HUES6 (cell line): ENCODE results near the gene CCL17.
"Not testable (repeated sequence)": the region's sequence is repeated elsewhere in the genome, so short reads cannot be mapped to it uniquely, and the experiment has no call there.

Experiments
- H3K27ac ChIP-seq: 2 replicates; pipeline ENCODE4 v1.7.0; 2013; ENCODE audit warnings: low read depth, mild to moderate bottlenecking, low read length, inconsistent platforms
- H3K27me3 ChIP-seq: 2 replicates; pipeline ENCODE4 v1.6.1; 2013; ENCODE audit warnings: low read length; ENCODE audit not compliant: control insufficient read depth, insufficient read depth
- H3K36me3 ChIP-seq: 2 replicates; pipeline ENCODE4 v1.6.1; 2013; ENCODE audit warnings: low read length; ENCODE audit not compliant: control insufficient read depth, insufficient read depth
- H3K4me1 ChIP-seq: 2 replicates; pipeline ENCODE4 v1.6.1; 2013; ENCODE audit warnings: low read length; ENCODE audit not compliant: control insufficient read depth, insufficient read depth
- H3K4me3 ChIP-seq: 2 replicates; pipeline ENCODE4 v1.5.1; 2013; ENCODE audit warnings: low read depth, low read length
- H3K9ac ChIP-seq: one replicate; pipeline ENCODE4 v1.6.1; 2013; ENCODE audit warnings: mild to moderate bottlenecking, low read length
- H3K9me3 ChIP-seq: 2 replicates; pipeline ENCODE4 v1.6.1; 2013; ENCODE audit warnings: low read depth, low read length; ENCODE audit not compliant: control insufficient read depth, insufficient read depth

The CCL17 gene

GRCh38 chr16:57439947-57440346 is 35.4 kb downstream of the CCL17 start:
- not testable (repeated sequence) for H3K27ac ChIP-seq, H3K4me1 ChIP-seq, H3K4me3 ChIP-seq, H3K9ac ChIP-seq, H3K27me3 ChIP-seq
- Histone ChIP-seq H3K9me3 (peaks cover 18% of the 10 kb centered on the region), H3K36me3 (peaks cover 71% of the 10 kb centered on the region)

DNA sequence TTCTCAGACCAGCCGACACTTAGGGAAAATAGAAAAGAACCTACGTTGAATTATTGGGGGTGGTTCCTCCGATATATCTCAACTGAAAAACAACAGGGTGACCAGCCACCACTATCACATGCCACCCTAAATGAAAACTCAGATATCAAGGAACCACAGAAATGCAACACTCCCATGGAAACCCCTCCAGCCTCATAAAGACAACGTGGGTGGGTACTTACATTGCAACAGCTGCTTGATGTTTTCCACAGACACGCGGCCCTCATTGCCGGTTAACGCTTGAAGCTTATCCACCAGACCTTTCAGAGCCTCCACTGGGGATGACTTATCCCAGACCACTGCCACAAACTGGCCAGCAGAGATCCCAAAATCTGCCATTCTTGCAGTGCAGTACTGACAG is 36.0 kb downstream of the CCL17 start:
- H3K36me3 ChIP-seq: peaks cover 65% of the 10 kb centered on the region
- H3K9me3 ChIP-seq: peaks cover 18% of the 10 kb centered on the region
- not testable (repeated sequence) for H3K4me1 ChIP-seq, H3K9ac ChIP-seq, H3K27me3 ChIP-seq, H3K4me3 ChIP-seq, H3K27ac ChIP-seq

DNA sequence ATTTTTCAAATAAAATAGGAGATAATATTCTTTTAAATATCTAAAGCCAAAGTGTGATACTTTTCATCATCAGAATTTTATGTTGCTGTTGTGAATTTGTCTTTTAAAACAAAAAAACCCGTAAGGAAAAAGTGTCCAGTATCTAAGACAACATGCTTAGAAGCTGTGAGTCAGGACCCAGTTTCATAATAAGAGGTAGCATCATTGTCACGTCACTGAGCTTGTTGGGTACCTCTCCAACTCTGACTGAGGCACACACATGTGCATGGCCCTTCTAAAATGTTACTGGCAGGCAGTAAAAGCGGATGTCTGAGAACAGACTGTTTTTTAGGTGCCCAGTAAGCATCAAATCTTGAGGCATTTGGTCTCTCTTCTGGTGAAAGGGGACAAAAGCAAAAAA is 40.1 kb downstream of the CCL17 start:
- Histone ChIP-seq H3K27ac (no peak overlapping the region), H3K4me3 (no peak overlapping the region), H3K4me1 (peaks cover 9% of the 10 kb centered on the region; the same call in 1 of the 2 replicates), H3K36me3 (peaks cover 29% of the 10 kb centered on the region), H3K9me3 (peaks cover 18% of the 10 kb centered on the region), H3K27me3 (no peaks in the 10 kb centered on the region), H3K9ac (no peak overlapping the region)

- Histone ChIP-seq H3K9me3 (peaks cover 14% of the 10 kb centered on the region), H3K27me3 (no peaks in the 10 kb centered on the region), H3K36me3 (peaks cover 22% of the 10 kb centered on the region), H3K4me3 (no peak overlapping the region), H3K27ac (no peak overlapping the region), H3K9ac (no peak overlapping the region), H3K4me1 (peaks cover 9% of the 10 kb centered on the region; the same call in 1 of the 2 replicates)
Observed at GRCh38 chr16:57445510-57445909, 40.9 kb downstream of the CCL17 start.

- H3K4me1 ChIP-seq: peaks cover 9% of the 10 kb centered on the region; the same call in 1 of the 2 replicates
Observed at GRCh38 chr16:57446531-57447185, 42.1 kb downstream of the CCL17 start.

DNA sequence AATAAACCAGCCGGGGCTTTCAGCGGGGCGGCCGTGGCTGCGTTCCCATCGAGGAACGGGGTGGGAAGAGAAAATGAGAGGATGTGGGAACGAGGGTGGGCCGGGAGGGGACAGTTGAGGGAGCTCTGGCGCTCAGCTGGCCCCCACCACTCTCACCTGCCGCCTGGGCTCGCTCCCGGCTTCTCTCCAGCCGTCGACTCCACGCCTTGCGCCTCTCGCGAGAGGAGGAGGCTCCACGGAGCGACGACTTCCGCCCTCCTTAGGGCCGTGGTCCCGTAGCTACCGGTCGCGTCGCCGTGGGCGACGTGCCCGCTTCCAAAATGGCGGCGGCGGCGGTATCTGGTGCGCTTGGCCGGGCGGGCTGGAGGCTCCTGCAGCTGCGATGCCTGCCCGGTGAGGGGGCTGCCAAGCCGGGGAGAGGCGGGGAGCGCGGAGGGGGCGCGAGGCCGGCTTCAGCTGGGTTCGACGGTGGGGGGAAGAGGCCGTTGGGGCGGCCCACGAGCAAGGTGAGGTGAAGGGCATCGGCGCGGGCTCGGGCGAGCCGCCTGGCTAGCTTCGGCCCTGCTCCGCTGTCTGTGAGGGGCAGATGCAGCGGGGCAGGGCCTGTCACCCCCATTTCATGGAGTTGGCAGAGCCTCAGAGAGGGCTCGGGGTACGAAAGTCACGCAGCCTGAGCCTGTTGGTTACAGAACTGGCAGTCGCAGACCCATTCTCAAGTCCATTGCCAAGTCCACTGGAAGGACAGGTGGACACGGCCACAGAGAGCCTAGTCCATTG is 42.8 kb downstream of the CCL17 start, which contains the start of the genes CIAPIN1 and COQ9:
Gene CIAPIN1 (minus strand): TSS at position 200 of the 777 bp plus-strand sequence. CDS start 6,457 bp downstream, outside the sequence.
Gene COQ9 (plus strand): TSS at position 294 of the 777 bp plus-strand sequence. CDS start 27 bp downstream, at position 321.
- Histone ChIP-seq H3K9ac (peak within 1 kb of the TSS; percentile 95), H3K4me3 (peak within 1 kb of the TSS; percentile 91), H3K4me1 (peaks cover 9% of the 10 kb centered on the region; the same call in 1 of the 2 replicates), H3K27me3 (no peaks in the 10 kb centered on the region), H3K9me3 (no peaks in the 10 kb centered on the region; the same call in 1 of the 2 replicates), H3K36me3 (peaks cover 22% of the 10 kb centered on the region), H3K27ac (peak within 1 kb of the TSS; percentile 90)

More at GRCh38 chr16:57446531-57447185, 42.1 kb downstream of the CCL17 start:
- H3K36me3 ChIP-seq: peaks cover 21% of the 10 kb centered on the region
- no peaks in the 10 kb centered on the region for H3K27me3 ChIP-seq
- peaks cover 3% of the 10 kb centered on the region; the same call in 1 of the 2 replicates for H3K9me3 ChIP-seq
- peak overlapping the region; percentile 95 for H3K9ac ChIP-seq
- H3K27ac ChIP-seq: peak overlapping the region; percentile 87
- peak overlapping the region; percentile 91 for H3K4me3 ChIP-seq

DNA sequence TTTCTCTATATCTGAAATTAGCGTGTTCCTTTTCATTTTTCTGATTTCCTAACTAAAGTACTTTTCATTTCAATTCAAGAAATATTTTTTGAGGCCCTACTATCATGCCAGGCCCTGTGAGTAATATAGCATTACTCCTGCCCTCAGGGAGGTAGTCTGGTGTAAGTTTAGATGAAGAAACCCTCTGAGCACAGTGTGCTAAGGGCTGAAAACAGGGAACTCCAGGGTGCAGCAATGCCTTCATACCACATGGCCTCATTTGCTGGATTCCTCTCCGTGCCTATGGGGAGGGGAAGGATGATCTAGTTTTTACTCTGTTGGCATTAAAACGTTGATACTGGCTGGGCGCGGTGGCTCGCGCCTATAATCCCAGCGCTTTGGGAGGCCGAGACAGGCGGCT is 47.5 kb downstream of the CCL17 start:
- H3K4me3 ChIP-seq: no peak overlapping the region
- peaks cover 57% of the 10 kb centered on the region for H3K36me3 ChIP-seq
- no peak overlapping the region for H3K27ac ChIP-seq
- H3K9me3 ChIP-seq: no peaks in the 10 kb centered on the region
- no peak overlapping the region for H3K9ac ChIP-seq
- peaks cover 5% of the 10 kb centered on the region; the same call in 1 of the 2 replicates for H3K4me1 ChIP-seq
- H3K27me3 ChIP-seq: no peaks in the 10 kb centered on the region

DNA sequence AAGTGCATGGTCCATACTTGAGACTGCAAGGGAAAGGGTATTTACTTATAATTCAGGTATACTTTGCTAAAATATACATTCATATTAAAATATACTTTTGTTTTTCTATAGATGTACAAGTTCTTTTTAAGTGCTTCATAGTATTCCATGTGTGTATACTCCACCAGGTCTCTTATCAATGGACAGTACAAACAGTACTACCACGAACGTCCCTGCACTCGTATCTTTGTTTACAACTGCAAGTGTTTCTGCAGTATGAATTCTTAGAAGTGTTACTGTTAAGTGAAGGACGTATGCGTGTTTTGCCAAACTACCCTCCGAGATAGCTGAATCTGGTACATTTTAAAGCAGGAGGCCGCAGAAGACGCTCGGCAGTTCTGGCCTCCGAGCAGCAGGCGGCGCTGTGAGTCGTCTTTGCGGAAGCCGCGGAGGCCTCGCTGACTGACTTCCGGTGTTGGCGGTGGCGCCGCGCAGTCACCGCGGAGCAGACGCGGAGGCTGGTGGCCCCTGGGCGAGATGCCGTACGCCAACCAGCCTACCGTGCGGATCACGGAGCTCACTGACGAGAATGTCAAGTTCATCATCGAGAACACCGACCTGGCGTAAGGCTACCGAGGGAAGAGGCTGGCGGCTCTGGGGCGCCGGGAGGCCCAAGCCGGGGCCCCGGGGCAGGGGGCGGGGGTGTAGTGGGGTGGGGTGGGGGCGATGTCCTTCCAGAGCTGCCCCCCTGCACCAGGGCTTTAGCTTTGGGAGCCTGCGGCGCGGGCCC is 57.8 kb downstream of the CCL17 start, which contains the start of gene POLR2C:
Gene POLR2C (plus strand): TSS at position 471 of the 769 bp plus-strand sequence. CDS start 46 bp downstream, at position 517.
- peak within 1 kb of the TSS; percentile 97 for H3K4me3 ChIP-seq
- H3K4me1 ChIP-seq: peaks cover 3% of the 10 kb centered on the region; the same call in 1 of the 2 replicates
- H3K9me3 ChIP-seq: no peaks in the 10 kb centered on the region
- peak within 1 kb of the TSS; percentile 93 for H3K9ac ChIP-seq
- H3K27me3 ChIP-seq: no peaks in the 10 kb centered on the region
- no peak within 1 kb of the TSS; the same call in 1 of the 2 replicates for H3K27ac ChIP-seq
- peaks cover 71% of the 10 kb centered on the region for H3K36me3 ChIP-seq

DNA sequence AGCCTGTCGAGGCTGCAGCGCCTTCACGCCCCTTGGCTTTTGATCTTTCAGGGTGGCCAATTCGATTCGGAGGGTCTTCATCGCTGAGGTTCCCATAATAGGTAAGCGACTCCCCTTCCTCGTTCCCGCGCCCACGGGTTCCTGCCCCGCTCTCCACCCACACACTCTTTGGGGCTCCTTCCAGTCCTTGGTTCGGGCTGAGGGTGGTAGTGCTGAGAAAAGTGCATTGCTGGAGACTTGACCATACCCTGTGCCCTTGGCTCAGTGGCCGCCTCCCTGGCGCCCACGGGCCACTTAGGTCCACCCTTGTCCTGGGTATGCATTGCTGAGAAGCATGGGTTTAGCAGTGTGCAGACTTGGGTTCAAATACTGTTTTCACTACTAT is 58.4 kb downstream of the CCL17 start:
- H3K36me3 ChIP-seq: peaks cover 71% of the 10 kb centered on the region
- peak overlapping the region; percentile 93 for H3K9ac ChIP-seq
- H3K9me3 ChIP-seq: no peaks in the 10 kb centered on the region
- H3K27ac ChIP-seq: no peak overlapping the region; the same call in 1 of the 2 replicates
- H3K4me1 ChIP-seq: peaks cover 3% of the 10 kb centered on the region; the same call in 1 of the 2 replicates
- no peaks in the 10 kb centered on the region for H3K27me3 ChIP-seq
- peak overlapping the region; percentile 97 for H3K4me3 ChIP-seq

GRCh38 chr16:57464523-57464922 is 60.0 kb downstream of the CCL17 start:
- Histone ChIP-seq H3K27ac (no peak overlapping the region), H3K27me3 (no peaks in the 10 kb centered on the region), H3K4me1 (peaks cover 3% of the 10 kb centered on the region; the same call in 1 of the 2 replicates), H3K36me3 (peaks cover 71% of the 10 kb centered on the region), H3K4me3 (no peak overlapping the region), H3K9me3 (no peaks in the 10 kb centered on the region), H3K9ac (no peak overlapping the region)
